ENCODE measurements around the gene PCNX2. TPM values are rescaled to one million over a fixed set of nuclear protein-coding genes. Genes with fewer than 3 reads are reported as not detected.

Gene PCNX2
- total and polyA plus RNA-seq, 2 of the 8 experiments (the other 6 are each of a cell fraction or from before 2014, with no cell fraction given), result 46.1 to 57.6 TPM

GRCh38 chr1:233333086-233333485 lies 37.6 kb upstream of the PCNX2 start (continued):
- TF ChIP-seq, protein P1, sequence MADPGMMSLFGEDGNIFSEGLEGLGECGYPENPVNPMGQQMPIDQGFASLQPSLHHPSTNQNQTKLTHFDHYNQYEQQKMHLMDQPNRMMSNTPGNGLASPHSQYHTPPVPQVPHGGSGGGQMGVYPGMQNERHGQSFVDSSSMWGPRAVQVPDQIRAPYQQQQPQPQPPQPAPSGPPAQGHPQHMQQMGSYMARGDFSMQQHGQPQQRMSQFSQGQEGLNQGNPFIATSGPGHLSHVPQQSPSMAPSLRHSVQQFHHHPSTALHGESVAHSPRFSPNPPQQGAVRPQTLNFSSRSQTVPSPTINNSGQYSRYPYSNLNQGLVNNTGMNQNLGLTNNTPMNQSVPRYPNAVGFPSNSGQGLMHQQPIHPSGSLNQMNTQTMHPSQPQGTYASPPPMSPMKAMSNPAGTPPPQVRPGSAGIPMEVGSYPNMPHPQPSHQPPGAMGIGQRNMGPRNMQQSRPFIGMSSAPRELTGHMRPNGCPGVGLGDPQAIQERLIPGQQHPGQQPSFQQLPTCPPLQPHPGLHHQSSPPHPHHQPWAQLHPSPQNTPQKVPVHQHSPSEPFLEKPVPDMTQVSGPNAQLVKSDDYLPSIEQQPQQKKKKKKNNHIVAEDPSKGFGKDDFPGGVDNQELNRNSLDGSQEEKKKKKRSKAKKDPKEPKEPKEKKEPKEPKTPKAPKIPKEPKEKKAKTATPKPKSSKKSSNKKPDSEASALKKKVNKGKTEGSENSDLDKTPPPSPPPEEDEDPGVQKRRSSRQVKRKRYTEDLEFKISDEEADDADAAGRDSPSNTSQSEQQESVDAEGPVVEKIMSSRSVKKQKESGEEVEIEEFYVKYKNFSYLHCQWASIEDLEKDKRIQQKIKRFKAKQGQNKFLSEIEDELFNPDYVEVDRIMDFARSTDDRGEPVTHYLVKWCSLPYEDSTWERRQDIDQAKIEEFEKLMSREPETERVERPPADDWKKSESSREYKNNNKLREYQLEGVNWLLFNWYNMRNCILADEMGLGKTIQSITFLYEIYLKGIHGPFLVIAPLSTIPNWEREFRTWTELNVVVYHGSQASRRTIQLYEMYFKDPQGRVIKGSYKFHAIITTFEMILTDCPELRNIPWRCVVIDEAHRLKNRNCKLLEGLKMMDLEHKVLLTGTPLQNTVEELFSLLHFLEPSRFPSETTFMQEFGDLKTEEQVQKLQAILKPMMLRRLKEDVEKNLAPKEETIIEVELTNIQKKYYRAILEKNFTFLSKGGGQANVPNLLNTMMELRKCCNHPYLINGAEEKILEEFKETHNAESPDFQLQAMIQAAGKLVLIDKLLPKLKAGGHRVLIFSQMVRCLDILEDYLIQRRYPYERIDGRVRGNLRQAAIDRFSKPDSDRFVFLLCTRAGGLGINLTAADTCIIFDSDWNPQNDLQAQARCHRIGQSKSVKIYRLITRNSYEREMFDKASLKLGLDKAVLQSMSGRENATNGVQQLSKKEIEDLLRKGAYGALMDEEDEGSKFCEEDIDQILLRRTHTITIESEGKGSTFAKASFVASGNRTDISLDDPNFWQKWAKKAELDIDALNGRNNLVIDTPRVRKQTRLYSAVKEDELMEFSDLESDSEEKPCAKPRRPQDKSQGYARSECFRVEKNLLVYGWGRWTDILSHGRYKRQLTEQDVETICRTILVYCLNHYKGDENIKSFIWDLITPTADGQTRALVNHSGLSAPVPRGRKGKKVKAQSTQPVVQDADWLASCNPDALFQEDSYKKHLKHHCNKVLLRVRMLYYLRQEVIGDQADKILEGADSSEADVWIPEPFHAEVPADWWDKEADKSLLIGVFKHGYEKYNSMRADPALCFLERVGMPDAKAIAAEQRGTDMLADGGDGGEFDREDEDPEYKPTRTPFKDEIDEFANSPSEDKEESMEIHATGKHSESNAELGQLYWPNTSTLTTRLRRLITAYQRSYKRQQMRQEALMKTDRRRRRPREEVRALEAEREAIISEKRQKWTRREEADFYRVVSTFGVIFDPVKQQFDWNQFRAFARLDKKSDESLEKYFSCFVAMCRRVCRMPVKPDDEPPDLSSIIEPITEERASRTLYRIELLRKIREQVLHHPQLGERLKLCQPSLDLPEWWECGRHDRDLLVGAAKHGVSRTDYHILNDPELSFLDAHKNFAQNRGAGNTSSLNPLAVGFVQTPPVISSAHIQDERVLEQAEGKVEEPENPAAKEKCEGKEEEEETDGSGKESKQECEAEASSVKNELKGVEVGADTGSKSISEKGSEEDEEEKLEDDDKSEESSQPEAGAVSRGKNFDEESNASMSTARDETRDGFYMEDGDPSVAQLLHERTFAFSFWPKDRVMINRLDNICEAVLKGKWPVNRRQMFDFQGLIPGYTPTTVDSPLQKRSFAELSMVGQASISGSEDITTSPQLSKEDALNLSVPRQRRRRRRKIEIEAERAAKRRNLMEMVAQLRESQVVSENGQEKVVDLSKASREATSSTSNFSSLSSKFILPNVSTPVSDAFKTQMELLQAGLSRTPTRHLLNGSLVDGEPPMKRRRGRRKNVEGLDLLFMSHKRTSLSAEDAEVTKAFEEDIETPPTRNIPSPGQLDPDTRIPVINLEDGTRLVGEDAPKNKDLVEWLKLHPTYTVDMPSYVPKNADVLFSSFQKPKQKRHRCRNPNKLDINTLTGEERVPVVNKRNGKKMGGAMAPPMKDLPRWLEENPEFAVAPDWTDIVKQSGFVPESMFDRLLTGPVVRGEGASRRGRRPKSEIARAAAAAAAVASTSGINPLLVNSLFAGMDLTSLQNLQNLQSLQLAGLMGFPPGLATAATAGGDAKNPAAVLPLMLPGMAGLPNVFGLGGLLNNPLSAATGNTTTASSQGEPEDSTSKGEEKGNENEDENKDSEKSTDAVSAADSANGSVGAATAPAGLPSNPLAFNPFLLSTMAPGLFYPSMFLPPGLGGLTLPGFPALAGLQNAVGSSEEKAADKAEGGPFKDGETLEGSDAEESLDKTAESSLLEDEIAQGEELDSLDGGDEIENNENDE (IDR thresholded peaks at IDR 0.05; ENCODE audit: insufficient replicate concordance, low read length), result no peak
- TF ChIP-seq EGR1 (IDR thresholded peaks at IDR 0.05; ENCODE audit: borderline replicate concordance, low read depth, low read length) (no peak), YY1 (IDR thresholded peaks at IDR 0.05; ENCODE audit: low read depth, low read length) (no peak), JUN (IDR thresholded peaks at IDR 0.05; ENCODE audit: low read depth, low read length) (no peak), CHD2 (IDR thresholded peaks at IDR 0.05; ENCODE audit: low read length) (no peak), SAP30 (IDR thresholded peaks at IDR 0.05; ENCODE audit: insufficient read depth, insufficient replicate concordance, low read length) (no peak), GTF2F1 (IDR thresholded peaks at IDR 0.05; ENCODE audit: borderline replicate concordance, low read depth, low read length) (no peak), USF2 (IDR thresholded peaks at IDR 0.05; ENCODE audit: low read length) (no peak)
- TF ChIP-seq, protein P2, sequence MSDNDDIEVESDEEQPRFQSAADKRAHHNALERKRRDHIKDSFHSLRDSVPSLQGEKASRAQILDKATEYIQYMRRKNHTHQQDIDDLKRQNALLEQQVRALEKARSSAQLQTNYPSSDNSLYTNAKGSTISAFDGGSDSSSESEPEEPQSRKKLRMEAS (IDR thresholded peaks at IDR 0.05), result no peak
